ENCODE measurements around the gene HMCES.
A peak's percentile ranks its signal among the peaks of the same experiment; 100 is the strongest.

Gene HMCES

GRCh38 chr3:129341331-129342141, 62.9 kb downstream of the HMCES start:
- TF ChIP-seq, protein P1, sequence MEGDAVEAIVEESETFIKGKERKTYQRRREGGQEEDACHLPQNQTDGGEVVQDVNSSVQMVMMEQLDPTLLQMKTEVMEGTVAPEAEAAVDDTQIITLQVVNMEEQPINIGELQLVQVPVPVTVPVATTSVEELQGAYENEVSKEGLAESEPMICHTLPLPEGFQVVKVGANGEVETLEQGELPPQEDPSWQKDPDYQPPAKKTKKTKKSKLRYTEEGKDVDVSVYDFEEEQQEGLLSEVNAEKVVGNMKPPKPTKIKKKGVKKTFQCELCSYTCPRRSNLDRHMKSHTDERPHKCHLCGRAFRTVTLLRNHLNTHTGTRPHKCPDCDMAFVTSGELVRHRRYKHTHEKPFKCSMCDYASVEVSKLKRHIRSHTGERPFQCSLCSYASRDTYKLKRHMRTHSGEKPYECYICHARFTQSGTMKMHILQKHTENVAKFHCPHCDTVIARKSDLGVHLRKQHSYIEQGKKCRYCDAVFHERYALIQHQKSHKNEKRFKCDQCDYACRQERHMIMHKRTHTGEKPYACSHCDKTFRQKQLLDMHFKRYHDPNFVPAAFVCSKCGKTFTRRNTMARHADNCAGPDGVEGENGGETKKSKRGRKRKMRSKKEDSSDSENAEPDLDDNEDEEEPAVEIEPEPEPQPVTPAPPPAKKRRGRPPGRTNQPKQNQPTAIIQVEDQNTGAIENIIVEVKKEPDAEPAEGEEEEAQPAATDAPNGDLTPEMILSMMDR (conservative IDR thresholded peaks at IDR 0.05; ENCODE audit: low read depth, low read length) = no peak
- no peaks in the 10 kb centered on the region for H3K79me2 ChIP-seq (ENCODE audit: insufficient read depth, low read depth)
- H3K27ac ChIP-seq = no peak overlapping the region
- 0 out of 2 replicates have a peak, but pooled peaks cover 4% of the 10 kb centered on the region for H3K27me3 ChIP-seq (ENCODE audit: insufficient read depth, low read depth)
- no peaks in the 10 kb centered on the region for H3K36me3 ChIP-seq (ENCODE audit: insufficient read depth)
- H3K4me1 ChIP-seq (ENCODE audit: low read depth, poor library complexity, severe bottlenecking) = peaks cover 4% of the 10 kb centered on the region
- H3K4me2 ChIP-seq = no peak overlapping the region
- no peak overlapping the region for H3K4me3 ChIP-seq (IDR thresholded peaks at IDR 0.05; ENCODE audit: insufficient read depth, low read depth, low read length)
- no peak overlapping the region for H3K9ac ChIP-seq
- H2AFZ ChIP-seq (ENCODE audit: low read depth) = no peak overlapping the region
- H4K20me1 ChIP-seq (ENCODE audit: insufficient read depth) = no peaks in the 10 kb centered on the region

DNA sequence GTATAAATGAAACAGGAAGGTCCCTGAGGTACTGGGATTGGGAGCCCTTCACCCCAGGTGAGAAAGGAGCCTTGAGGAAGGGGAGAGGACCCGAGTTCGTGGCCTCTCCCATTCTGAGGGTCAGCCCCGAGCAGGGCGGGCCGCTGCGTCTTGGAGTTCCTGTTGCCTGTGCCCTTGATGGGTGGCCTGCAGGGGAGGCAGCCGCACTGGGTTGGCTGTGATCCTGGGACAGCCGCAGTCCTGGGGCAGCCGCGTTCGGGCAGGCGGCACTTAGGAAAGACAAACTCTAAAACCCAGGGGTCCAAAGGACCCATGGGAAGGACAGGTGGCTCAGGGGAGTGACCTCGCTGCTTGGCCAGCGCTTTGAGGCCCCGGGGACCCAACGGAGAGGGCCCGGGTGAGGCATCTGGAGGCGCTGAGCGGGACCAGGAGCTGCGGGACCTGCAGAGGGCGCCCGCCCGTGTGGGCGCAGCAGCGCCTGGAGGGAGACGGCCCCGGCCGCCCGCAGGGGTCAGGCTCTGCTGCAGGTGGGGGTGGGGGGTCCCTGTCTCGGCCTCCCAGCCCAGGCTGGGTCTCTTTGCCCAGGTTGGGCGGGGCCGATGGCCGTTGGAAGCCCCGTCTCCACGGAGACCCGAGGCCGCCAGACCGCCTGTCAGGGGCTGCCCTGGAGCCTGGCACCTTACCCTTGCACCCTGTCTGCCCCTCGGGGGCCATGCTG, 65.1 kb downstream of the HMCES start:
- no peak overlapping the region for H3K4me3 ChIP-seq (IDR thresholded peaks at IDR 0.05; ENCODE audit: insufficient read depth, low read depth, low read length)
- H2AFZ ChIP-seq (ENCODE audit: low read depth) = peak overlapping the region; percentile 34; the same call in 1 of the 2 replicates

DNA sequence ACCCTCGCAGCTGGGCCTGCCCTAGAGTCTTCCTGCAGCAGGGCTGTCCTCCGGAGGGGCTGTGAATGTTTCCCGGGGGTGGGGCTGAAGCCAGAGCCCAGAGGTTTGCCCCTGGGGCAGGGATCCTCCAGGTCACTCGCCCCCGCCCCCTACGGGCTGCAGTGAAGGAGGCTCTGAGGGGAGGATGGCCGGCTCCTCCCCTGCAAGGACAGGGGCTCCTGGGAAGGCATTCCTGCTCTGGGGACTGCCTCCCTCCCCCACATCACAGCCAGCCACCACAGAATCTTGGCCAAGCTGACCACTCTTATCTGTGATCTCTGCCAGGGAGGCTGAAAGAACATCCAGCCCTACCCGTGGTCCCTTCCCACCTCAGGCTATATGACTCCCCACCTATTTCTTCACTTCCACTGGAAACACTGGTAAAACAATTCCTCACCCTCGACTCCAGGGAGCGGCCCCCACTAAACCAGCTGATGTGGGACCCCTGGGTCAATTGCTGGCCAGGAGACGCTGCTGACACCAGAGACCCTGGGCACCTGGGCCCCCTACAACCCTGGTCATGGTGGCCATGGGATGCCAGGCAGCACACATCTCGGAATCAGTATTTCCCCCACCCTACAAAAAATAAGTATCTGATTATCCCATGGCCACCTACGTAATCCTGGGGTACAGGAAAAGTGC, 66.0 kb downstream of the HMCES start:
- Histone ChIP-seq H3K79me2 (ENCODE audit: insufficient read depth, low read depth) (no peaks in the 10 kb centered on the region), H3K27me3 (ENCODE audit: insufficient read depth, low read depth) (0 out of 2 replicates have a peak, but pooled peaks cover 4% of the 10 kb centered on the region), H3K36me3 (ENCODE audit: insufficient read depth) (no peaks in the 10 kb centered on the region), H4K20me1 (ENCODE audit: insufficient read depth) (no peaks in the 10 kb centered on the region), H3K4me1 (ENCODE audit: low read depth, poor library complexity, severe bottlenecking) (no peaks in the 10 kb centered on the region), H3K27ac (no peak overlapping the region), H3K4me2 (no peak overlapping the region), H2AFZ (ENCODE audit: low read depth) (no peak overlapping the region), H3K9ac (no peak overlapping the region), H3K4me3 (IDR thresholded peaks at IDR 0.05; ENCODE audit: insufficient read depth, low read depth, low read length) (no peak overlapping the region)
- TF ChIP-seq, protein P1 (conservative IDR thresholded peaks at IDR 0.05; ENCODE audit: low read depth, low read length) = no peak

More for the DNA sequence above, 65.1 kb downstream of the HMCES start:
- H3K4me2 ChIP-seq = peak overlapping the region; percentile 36
- no peak overlapping the region for H3K27ac ChIP-seq
- H3K27me3 ChIP-seq (ENCODE audit: insufficient read depth, low read depth) = 0 out of 2 replicates have a peak, but pooled peaks cover 4% of the 10 kb centered on the region
- H3K36me3 ChIP-seq (ENCODE audit: insufficient read depth) = no peaks in the 10 kb centered on the region
- H3K4me1 ChIP-seq (ENCODE audit: low read depth, poor library complexity, severe bottlenecking) = no peaks in the 10 kb centered on the region
- TF ChIP-seq, protein P1 (conservative IDR thresholded peaks at IDR 0.05; ENCODE audit: low read depth, low read length) = peak; percentile 23; the same call in 1 of the 2 replicates
- no peaks in the 10 kb centered on the region for H4K20me1 ChIP-seq (ENCODE audit: insufficient read depth)
- no peak overlapping the region for H3K9ac ChIP-seq
- no peaks in the 10 kb centered on the region for H3K79me2 ChIP-seq (ENCODE audit: insufficient read depth, low read depth)

GRCh38 chr3:129345281-129345680, 66.6 kb downstream of the HMCES start:
- no peak overlapping the region for H3K4me2 ChIP-seq

More at GRCh38 chr3:129345281-129345680, 66.6 kb downstream of the HMCES start:
- 0 out of 2 replicates have a peak, but pooled peaks cover 4% of the 10 kb centered on the region for H3K27me3 ChIP-seq (ENCODE audit: insufficient read depth, low read depth)
- no peak overlapping the region for H3K4me3 ChIP-seq (IDR thresholded peaks at IDR 0.05; ENCODE audit: insufficient read depth, low read depth, low read length)
- TF ChIP-seq, protein P1 (conservative IDR thresholded peaks at IDR 0.05; ENCODE audit: low read depth, low read length) = no peak
- H3K4me1 ChIP-seq (ENCODE audit: low read depth, poor library complexity, severe bottlenecking) = no peaks in the 10 kb centered on the region
- H2AFZ ChIP-seq (ENCODE audit: low read depth) = no peak overlapping the region
- no peaks in the 10 kb centered on the region for H4K20me1 ChIP-seq (ENCODE audit: insufficient read depth)
- no peaks in the 10 kb centered on the region for H3K79me2 ChIP-seq (ENCODE audit: insufficient read depth, low read depth)
- no peak overlapping the region for H3K27ac ChIP-seq
- no peaks in the 10 kb centered on the region for H3K36me3 ChIP-seq (ENCODE audit: insufficient read depth)
- no peak overlapping the region for H3K9ac ChIP-seq
